ENCODE results near the gene ALAS1.
A peak's percentile ranks its signal among the peaks of the same experiment; 100 is the strongest.

ALAS1 gene

DNA sequence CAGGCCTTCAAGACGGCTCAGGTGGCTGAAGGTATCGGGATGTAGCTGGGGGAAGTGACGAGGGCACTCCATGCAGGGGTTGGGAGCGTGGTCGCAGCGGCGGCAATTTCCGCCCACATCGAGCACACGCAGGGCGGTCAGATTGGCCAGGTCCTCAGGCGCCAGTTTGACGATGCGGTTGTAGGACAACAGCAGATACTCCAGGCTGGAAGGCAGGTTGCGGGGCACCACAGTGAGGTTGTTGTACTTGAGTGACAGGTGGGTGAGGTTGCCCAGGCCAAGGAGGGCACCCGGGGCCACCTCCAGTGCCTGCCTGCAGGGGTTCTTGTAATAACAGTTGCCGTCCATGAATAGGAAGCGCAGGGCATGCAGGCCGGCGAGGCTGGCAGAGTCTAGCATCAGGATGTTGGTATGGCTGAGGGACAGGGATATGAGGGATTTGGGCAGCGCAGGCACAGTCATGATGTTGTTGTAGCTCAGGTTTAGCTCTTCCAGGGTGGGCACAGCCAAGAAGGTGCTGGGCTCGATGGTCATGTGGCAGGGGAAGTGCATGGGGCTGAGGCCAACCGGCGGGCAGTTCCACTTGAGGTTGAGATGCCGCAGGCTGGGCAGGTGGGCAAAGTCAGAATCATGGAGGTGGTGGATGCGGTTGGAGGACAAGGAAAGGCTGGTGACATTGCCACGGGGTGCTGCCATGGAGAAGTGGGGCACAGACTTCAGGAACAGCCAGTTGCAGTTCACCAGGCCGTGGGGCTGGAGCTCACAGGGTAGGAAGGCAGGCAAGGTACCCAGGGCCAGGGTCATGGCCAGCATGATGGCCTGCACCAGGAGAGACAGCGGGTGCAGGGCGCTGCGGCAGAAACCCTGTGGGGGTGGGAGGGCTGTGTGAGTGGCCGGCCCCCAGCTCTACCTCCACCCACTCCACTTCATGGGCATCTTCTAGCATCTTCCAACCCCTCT is 25.8 kb downstream of the ALAS1 start:
- DNase-seq: no peak

DNA sequence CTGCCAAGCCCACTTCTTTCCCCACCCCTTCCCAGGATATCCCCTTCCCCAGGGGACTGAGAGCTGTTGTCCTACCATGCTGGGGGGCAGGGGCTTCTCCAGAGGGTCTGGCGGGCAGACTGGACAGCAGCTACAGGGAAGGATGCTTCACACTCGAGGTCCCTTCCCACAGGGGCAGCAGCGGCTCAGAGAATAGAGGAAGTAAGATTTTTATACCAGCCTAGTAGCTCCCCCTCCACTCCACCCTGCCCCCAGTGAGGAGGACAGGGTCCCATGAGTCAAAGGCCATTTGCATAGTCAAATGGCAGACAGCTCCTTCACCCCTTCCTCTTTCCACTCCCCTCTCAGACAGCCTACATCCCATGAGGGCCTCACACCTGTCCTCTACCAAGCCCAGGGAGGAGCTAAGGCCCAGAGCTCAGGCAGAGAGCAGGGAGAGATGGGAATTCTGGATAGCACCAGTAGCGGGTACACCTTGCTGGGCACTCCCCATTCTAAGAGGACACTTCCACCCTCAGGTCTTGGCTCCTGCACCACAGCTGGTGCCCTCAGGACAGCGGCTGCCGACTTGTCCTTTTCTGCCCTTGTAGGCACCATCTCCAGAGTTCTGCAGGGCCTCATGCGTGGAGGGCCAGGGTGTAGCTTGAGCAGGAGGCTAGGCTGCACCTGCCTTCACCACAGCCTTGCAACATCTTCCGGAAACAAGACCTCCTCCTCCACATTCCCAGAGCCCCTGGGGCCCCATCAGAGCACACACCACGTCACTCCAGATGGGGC is 27.7 kb downstream of the ALAS1 start, which contains the start of gene TLR9:
Gene TLR9 (minus strand): TSS at position 194 of the 777 bp plus-strand sequence. CDS start 116 bp downstream, at position 78.
- DNase-seq: peak; percentile 76

DNA sequence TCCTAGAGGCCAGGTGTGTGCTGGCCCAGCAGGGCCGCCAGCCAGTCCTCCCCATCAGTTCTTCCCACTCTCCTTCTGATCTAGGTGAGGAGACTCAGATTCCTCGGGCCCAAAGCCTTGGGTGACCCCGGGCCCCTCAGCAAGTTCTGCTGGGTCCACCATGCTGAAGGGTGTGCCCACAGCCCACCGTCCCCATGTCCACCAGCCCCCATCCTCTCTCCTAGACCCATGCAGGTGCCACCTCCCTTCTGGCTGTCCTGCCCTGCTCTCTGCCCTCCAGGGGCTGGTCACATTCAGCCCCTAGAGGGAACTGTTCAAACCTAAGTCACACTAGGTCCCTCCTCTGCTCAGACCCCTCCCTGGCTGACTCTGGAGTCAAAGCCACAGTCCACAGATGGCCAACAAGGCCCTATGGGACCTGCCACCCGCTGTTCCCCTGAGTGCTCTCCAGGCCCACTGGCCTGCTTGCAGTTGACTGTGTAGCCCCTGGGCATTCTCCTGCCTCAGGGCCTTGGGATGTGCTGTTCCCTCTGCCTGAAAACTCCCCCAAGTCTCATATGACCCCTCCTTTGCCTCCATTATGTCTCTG is 28.4 kb downstream of the ALAS1 start:
- DNase-seq: peak; percentile 44

DNA sequence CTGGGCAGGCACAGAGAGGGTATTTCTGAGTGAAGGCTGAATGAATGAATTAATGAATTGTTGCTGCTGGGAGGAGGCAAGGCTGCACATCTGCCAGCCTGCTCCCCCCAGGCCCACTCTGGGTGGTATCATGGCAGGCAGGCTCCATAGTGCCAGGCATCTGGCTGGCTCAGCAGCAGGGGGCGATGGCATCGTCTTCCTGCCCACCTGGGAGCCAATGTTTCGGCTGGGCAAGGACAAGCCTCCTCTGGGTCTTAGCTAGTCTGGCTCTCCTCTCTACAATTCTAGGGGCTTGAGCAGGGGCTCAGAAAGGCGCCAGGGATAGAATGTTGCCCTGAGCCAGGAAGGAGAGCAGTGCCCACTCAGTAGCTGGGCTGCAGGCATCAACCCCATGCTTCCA is 29.2 kb downstream of the ALAS1 start:
- no peak for DNase-seq

DNA sequence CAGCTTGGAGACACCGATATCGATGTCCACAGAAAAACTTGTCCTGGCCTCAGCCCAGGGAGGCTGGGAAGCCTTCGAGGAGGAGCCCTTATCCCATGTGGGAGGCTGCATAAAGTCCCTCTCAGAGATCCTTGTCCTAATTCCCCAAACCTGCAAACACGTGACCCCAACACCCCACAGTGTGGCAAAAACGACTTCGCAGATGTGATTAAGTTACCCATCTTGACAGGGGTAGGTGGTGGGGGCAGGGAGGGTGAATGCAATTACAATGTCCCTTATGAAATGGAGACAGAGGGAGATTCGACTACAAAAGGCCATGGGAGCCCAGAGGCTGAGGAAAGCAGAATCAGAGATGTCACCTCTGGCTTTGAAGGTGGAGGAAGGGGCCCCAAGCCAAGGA is 29.8 kb downstream of the ALAS1 start:
- no peak for DNase-seq

DNA sequence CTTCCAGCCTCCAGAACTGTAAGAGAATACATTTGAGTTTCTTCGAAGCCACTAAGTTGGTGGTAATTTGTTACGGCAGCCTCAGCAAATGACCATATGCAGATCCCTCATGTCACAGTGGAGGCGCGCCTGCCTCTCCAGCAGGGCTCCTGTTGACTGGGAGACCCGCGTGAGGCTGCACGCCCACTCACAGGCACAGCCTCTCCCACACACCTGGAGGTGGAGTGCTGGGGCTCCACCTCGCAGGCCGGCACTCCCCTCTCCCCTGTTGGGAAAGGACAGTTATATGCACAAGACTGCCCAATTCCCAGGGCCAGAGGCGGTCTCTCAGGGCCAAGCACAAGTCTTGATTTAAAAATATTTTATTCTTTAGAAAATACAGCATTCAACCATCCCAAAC is 30.3 kb downstream of the ALAS1 start:
- DNase-seq: no peak

DNA sequence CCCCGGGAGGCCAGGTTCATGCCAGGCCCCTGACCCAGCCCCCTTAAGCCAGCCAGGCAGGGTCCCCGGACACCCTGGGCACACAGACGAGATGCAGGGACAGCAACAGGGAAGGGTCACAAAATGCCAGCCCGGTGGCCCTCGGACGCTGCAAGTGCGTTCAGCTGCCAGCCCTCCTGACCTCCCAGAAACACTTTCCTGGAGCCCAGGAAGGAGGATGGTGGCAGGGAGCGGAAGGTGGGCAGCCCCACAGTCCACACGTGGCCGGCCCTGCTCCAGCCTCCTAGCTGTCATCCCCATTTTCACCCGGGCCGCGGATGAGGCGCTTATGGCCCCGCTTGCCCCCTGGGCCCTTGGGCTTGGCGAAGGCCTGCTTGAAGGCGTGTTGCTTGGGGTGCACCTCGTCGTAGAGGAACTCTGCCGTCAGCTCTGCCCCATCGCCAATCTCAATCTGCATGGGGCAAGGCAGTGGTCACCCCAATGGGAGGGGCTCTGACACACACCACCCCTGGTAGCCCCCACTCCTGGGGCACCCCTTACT is 30.9 kb downstream of the ALAS1 start:
- no peak for DNase-seq

DNA sequence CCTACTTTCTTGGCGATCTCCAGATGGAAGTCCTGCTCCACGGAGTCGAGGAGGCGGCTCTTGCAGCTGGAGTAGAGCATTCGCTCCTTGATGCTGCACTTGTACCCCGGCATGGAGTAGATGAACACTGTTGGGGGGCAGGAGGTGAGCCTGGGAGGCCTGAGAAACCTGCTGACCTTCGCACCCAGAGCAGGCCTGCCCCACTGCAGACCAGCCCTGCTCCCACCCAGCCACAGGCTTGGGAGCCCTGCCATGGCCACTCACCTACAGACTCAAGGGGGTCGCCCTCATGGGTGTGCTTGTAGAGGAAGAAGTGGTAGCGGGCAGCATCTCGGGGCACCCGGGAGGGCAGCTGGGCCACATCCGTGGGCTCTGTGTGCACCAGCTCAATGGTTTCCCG is 31.7 kb downstream of the ALAS1 start:
- no peak for DNase-seq

DNA sequence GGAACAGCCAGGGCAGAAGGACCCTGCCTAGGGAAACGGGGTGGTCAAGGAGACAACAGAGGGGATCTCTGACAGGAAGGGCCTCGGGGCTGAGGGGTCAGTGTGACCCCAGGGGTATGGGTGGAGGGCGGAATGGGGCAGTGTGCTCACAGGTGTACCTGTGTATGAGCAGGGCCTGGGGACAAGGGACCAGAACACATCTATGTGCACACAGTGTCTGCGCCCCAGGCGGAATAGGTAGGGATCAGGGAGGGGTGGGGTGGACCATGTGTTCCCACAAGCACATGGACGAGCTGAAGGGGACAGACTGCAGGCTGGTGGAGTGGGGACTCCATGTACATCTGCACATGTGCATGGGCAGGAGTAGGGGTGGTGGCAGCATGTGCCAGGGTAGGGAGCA is 32.5 kb downstream of the ALAS1 start:
- no peak for DNase-seq

DNA sequence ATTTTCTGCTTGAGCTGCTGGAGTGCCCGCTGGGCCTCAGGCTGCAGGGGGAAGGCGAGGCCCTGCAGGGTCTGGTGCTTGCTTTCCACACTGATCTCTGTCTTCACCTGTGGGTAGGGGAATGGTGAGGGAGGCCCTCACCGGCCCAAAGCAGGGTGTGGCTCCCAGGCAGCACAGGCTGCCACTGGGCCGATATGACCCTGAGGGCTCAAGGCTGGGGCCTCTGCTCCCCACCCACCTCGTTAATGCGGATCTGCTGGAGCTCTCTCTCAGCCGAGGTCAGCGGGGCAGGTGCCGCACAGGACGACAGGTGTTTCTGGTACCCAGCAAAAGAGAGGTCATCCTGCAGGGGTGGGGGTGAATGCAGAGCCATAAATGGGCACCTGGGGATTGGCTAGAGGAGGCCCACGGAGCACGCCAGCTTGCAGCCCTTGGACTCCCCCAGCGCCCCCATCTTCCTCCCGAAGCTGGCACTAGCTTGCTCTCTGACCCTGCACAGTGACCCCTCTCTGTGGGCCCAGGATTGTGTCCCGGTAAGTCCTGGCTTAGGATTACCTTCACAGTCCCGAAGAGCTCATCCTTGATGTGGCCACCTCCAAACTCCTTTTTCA is 33.0 kb downstream of the ALAS1 start:
- no peak for DNase-seq

DNA sequence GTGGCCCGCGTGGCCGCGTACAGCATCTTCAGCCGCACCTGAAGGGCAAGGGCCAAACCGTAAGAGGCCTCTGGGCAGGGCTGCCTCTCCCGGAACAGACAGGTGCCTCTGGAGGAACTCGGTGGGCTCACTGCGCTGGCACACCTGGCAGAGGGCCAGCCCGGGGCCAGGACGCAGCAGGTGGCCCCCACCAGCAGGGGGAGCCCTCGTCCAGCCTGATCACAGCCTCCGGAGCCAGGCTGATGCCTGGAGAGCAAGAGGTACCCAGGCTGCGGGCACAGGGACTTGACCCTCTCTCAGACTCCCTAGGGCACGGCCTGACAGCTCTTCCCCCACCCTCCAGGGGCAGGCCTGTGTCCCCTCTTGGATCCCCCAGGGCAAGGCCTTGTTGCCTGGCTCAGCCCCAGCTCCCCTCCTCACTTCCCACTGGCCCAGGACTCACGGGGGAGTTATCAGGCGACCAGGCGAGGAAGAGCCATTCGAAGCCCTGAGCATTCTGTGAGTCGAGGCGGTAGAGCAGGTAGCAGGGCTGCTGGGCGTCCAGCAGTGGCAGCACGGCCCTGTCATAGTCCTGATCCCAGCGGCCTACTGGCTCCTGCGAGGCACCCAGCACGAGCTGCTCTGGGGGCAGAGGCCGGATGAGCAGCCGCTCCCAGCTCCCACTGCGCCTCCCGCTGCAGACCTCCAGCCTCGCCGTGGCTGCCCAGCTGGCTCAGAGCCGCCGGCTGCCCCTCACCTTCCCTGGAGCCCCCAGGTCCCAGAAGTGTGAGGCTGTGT is 33.7 kb downstream of the ALAS1 start:
- DNase-seq: peak; percentile 67

DNA sequence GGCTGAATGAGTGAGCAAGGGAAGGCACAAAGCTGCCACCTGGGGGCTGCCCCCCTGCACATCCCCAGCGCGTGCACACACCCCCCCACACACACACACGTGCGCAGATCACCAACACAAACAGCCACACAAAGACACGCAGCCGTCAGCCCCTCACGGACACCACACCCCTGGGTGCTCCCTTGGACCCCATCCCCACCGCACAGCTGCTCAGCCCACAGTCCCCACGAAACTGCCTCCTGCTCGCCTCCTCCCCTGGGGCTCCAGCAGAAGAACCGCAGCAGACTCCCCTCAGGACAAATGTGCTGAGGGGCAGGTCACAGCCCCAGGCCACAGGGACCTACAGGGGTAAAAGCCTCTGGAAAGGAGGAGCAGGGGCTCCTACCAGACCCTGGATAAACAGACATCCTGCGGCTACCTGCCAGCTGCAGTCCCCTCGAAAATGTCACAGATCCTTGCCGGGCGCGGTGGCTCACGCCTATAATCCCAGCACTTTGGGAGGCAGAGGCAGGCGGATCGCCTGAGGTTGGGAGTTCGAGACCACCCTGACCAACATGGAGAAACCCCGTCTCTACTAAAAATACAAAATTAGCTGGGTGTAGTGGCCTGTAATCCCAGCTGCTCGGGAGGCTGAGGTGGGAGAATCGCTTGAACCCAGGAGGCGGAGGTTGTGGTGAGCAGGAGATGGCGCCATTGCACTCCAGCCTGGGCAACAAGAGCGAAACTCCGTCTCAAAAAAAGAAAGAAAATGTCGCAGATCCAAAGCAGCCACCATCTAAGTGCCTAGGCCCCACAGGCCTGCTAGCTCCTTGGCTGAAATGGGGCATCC is 34.5 kb downstream of the ALAS1 start:
- DNase-seq: no peak

DNA sequence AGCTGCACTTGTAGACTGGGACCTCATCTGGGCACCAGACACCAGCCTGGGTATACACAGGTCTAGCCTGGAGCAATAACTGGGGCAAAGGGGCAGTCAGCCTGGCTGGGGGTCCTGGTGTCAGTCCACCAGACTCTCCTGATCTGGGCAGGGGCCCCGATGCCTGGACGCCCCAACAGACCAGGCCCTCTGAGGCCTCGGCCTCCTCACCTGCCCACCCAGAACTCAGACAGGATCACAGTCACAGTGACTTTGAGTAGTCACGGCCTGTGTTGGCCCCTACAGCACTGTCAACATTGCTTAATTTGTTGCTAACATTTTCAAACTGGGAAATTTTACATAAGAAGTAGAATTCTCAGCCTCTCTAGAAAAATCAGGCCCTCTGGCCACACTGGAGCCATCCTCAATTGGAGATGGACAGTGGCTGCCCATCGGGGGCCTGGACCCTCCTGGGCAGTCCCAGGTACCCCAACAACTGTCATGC is 35.2 kb downstream of the ALAS1 start:
- no peak for DNase-seq

DNA sequence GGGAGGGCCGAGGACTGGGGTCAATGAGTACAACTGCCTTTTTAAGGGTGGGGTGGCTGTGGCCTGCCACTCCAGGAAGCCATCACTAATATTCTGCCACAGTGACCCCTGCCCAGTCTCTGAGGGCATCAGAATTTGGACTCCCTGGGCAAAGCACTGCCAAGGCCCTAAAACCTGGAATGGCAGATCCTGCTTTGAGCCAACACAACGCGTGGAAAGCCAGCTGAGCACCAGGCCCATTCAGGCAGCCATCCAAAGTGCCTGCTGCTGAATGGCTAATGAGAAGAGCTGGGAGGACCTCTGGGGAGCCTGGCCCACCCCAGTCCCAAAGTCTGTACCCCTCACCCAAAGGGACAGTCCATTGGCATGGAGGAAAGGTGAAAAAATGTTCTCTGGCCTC is 36.0 kb downstream of the ALAS1 start:
- DNase-seq: no peak

DNA sequence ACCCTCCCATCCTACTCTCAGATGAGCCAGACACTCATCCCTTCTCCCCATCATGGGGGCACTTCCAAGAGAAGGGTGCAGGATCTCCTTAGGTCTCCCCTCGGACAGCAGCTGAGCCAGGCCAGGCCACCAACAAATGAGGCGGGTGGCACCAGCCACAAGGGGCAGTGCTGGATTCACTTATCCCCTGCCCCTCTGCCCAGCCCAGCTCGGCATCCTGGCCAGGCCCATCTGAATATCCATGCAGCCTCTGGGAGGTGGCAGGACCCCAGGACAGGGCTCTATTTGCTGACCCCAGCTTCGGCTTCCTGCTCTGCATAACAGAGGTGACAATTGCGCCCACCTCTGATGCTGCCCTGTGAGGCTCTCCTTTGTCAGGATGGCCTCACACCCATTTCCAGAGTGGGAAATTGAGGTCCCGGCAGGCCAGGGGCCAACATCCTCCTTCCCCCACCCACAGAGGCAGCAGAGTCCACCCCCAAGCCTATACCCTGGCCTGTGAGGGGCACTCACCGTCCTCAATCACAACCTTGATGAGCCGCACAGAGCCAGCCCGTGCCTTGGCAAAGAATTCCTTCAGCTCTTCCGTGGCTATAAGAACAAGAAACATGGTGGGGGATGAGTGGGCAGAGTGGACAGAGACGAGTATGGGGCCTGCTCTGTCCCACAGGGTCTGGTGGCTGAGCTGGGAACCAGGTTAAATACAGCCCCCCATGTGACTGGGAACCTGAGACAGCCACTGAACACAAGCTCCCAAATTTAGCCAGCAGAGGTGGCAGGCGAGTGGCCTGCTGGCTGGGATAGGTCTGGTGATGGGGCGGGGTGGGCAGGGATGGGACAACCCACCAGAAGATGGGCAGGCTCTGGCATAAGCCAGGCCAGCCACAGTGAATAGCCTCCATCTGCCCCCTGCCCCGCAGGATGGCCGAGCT is 36.8 kb downstream of the ALAS1 start:
- no peak for DNase-seq

DNA sequence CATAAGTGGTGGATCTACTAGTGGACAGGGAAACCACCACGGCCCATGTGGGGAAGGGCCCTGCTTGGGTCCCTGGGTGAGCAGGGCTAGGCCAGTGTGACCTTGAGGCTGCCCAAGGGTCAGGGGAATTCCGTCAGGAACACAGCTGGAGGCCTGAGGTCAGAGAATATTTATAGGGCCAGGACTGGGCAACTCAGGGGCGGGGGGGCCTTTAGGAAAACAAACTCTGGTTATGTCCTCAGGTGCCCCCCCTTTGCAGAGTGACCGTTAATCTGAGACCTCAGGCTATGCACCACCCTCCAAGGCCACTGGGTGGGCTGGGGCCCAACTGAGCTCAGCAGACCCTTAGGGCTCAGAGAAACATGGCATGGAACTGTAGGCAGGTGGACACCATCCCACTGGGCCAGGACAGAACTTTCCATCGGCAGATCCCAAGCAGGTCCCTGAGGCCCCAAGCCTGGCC is 38.5 kb downstream of the ALAS1 start:
- no peak for DNase-seq

DNA sequence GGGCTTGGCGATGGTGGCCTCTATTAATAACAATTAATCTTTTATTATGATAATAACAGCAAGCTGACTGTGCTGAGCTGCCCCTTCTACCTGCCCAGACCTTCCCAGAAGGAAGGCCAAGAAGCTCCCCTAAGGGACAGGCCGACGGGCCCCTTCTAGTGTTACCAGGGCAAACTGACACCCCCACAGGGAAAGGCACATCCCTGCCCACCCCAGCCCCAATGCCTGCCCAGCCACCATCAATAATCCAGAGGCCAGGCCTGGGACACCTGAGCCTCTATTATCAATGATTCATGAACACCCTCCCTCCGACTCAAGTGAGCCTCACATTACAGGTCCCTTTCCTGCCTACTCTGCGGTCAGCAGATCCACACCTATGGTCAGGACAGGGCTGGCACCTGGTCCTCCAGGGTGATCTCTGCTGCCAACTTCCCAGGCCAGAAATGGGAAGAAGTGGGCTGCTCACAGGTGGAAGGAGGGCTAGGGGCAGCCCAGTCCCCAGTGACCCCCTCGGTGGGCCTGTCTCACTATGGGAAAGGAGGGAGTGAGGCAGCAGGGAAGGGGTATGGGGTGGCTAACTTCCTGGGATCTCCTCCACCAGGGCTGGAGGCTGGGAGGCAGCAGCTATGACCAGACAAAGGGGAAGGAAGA is 39.2 kb downstream of the ALAS1 start:
- DNase-seq: peak; percentile 31

DNA sequence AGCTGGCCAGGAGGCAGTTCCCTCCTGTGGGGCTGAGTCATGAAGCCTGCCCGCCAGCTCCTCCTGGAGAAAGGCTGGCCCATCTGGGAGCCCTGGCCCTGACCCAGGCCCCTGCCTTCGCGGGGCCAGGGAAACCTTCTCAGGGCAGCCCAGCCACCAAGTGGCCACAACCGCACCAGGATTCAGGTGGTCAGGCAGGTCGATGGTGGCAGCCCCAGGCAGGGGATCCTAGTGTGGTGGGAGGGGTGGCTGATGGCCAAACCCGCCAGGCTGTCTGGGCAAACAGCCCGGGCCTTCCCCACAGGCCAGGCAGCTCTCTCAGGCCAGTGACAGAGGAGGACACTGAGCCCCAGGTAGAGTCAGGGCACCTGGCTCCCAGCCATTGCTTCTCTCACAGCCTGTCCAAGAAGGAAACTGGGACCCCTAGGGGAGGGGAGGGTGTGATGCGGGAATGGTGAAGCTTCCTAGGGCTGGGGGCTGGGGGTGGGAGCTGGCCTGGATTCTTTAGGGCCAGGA is 39.8 kb downstream of the ALAS1 start:
- peak; percentile 64 for DNase-seq

Data from DMS53 (cell line).